ENCODE measurements around the gene DHX38. TPM values are rescaled to one million over a fixed set of nuclear protein-coding genes. Genes with fewer than 3 reads are reported as not detected.

The DHX38 gene
- total RNA-seq, 3 donors from 2014 or later: 56.0 to 75.9 (median 62.7) TPM

DNA sequence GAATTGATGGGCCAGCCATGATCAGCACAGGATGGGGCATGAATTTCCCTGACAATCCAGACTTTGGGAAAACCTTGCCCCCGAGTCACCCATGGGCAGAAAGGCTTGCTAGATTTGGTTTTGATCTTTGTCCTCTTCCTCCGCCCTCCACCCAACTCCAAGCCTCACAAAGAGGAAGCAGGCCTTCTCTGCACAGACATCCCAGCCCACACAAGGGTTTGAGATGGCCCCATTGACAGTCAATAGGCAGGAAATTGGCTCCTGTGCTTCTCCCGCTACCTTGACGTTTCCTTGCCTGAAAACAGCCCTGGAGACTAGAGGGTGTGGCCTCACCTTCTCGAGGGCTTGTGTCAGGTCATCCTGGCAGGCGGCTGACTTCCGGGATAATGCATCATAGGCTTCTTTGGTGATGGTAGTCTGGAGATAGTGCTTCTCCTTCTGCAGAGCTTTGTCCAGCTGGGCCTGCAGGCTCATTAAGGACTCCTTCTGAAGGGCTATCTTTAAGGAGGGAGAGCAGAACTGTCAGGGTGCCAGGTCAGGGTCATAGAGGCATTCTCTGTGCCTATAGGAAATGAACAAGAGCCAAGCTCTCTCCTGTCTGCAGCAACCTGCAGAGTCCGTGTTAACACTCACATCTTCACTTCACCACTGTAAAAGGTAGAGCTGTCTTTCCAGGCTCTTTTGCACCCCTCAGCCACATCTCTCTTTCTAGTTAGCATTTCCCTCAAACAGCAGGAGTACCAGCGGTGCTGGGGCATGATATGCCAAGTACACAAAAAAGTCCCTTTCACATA, 32.2 kb downstream of the DHX38 start:
- Histone ChIP-seq H3K4me1 (ENCODE audit: low read depth) (peaks cover 9% of the 10 kb centered on the region), H3K4me3 (no peak overlapping the region), H3K36me3 (ENCODE audit: low read depth) (no peaks in the 10 kb centered on the region), H3K9me3 (no peaks in the 10 kb centered on the region)
- peak in 2 of 3 donors; percentile 53 for DNase-seq
- ATAC-seq: peak; percentile 70
- intact Hi-C loops (cut with DNase I, micrococcal nuclease): loop anchor here in 1 of 2 donors (5.0 kb wide), 1 partner anchor 341 kb away; no protein-coding TSS in a partner anchor
- TF ChIP-seq, protein P1, sequence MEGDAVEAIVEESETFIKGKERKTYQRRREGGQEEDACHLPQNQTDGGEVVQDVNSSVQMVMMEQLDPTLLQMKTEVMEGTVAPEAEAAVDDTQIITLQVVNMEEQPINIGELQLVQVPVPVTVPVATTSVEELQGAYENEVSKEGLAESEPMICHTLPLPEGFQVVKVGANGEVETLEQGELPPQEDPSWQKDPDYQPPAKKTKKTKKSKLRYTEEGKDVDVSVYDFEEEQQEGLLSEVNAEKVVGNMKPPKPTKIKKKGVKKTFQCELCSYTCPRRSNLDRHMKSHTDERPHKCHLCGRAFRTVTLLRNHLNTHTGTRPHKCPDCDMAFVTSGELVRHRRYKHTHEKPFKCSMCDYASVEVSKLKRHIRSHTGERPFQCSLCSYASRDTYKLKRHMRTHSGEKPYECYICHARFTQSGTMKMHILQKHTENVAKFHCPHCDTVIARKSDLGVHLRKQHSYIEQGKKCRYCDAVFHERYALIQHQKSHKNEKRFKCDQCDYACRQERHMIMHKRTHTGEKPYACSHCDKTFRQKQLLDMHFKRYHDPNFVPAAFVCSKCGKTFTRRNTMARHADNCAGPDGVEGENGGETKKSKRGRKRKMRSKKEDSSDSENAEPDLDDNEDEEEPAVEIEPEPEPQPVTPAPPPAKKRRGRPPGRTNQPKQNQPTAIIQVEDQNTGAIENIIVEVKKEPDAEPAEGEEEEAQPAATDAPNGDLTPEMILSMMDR (IDR thresholded peaks at IDR 0.05): no peak

DNA sequence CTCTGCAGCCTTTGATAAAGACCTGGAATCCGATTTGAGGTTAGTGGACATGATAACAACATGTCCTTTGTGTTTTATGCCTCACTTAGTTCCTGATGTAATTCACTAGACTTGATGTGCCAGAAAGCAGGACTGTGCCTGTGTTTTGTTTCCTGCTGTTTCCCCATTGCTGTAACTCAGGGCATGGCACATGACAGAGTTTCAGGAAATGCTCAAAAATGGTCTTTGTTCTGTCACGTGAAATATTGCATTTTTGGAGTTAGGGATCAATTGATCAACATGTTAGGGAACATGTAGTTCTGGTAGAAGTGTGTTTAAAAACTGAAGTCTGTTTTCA, 32.8 kb downstream of the DHX38 start:
- no peaks in the 10 kb centered on the region for H3K36me3 ChIP-seq (ENCODE audit: low read depth)
- no peaks in the 10 kb centered on the region for H3K9me3 ChIP-seq
- no peak for DNase-seq
- H3K4me3 ChIP-seq: no peak overlapping the region
- peaks cover 9% of the 10 kb centered on the region for H3K4me1 ChIP-seq (ENCODE audit: low read depth)
- peak; percentile 70 for ATAC-seq
- TF ChIP-seq, protein P1 (IDR thresholded peaks at IDR 0.05): no peak
- intact Hi-C loops (cut with DNase I, micrococcal nuclease): loop anchor here in 1 of 2 donors (5.0 kb wide), 1 partner anchor 341 kb away; no protein-coding TSS in a partner anchor

DNA sequence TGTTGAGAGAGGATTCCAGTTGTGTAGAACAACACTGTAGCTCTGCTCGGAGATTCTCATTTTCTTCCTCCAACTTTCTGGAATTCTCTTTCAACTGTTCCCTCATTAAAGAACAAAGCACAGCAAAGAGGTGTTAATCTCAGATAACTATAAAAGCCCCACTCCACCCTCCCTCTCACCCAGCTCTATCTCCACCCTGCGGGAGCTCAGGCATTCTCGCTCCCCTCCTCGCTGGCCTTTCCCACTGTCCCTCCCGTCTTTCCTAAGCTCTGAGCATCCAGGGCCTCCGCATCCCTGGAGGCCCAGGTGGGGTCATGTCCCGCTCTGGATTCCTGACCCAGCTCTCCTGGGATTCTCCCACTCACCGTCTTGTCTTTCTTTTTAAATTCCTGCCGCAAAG, 35.1 kb downstream of the DHX38 start:
- no peaks in the 10 kb centered on the region for H3K9me3 ChIP-seq
- intact Hi-C loops (cut with DNase I, micrococcal nuclease): loop anchor here in 1 of 2 donors (5.0 kb wide), 1 partner anchor 339 kb away; no protein-coding TSS in a partner anchor
- ATAC-seq: no peak
- no peaks in the 10 kb centered on the region for H3K36me3 ChIP-seq (ENCODE audit: low read depth)
- H3K4me3 ChIP-seq: no peak overlapping the region
- H3K4me1 ChIP-seq (ENCODE audit: low read depth): peaks cover 9% of the 10 kb centered on the region
- DNase-seq: no peak
- TF ChIP-seq, protein P1 (IDR thresholded peaks at IDR 0.05): no peak

DNA sequence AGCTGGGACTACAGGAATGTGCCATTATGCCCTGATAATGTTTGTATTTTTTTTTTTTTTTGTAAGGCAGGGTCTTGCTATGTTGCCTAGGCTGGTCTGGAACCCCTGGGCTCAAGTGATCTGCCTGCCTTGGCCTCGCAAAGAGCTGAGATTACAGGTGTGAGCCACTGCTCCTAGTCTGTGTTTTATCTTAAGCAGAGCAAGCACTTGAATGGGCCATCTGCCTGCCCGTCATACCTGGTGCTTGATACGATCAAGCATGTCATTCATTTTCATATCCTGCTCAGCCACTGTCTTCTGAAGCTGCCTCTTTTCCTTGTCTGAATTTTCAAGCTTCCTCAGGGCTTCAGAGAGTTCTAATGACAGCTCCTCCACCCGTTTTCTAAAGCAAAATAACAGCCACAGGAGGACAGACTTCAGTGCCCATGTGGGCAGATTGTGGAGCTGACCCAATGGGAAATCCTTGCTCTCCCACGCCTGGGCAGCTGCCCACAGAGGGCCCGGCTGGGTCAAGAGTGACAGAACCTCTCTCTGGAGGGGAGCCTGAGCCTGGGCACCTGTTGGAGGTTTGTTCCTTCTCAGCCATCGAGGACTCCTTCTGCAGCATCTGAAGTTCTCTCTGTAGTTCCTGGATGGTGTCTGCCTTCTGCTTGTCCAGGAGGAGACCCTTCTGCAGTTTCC, 36.5 kb downstream of the DHX38 start:
- no peak for ATAC-seq
- H3K9me3 ChIP-seq: no peaks in the 10 kb centered on the region
- H3K4me1 ChIP-seq (ENCODE audit: low read depth): peaks cover 9% of the 10 kb centered on the region
- intact Hi-C loops (cut with DNase I, micrococcal nuclease): loop anchor here in 1 of 2 donors (5.0 kb wide), 1 partner anchor 337 kb away; no protein-coding TSS in a partner anchor
- no peak for DNase-seq
- no peak overlapping the region for H3K4me3 ChIP-seq
- no peaks in the 10 kb centered on the region for H3K36me3 ChIP-seq (ENCODE audit: low read depth)
- TF ChIP-seq, protein P1 (IDR thresholded peaks at IDR 0.05): no peak

DNA sequence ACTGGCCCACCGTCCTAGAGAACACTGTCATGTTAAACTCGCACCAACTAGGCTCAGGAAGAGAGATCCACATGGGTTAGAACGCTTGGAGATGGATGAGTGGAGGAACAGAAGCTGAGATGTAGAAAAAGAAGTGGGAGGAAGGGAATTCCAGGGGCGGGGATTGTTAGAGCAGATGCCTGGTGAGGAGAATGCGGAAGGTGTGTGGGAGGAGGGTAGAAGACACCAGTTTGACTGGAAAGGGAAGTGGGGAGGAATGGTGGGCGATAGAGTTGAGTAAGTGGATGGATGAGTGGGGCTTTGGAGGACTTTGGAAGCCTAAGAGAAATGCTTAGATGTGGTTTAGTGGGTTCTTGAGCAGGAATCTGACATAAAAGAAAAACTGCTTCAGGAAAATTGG, 37.4 kb downstream of the DHX38 start:
- ATAC-seq: no peak

More for the DNA sequence above, 37.4 kb downstream of the DHX38 start:
- no peaks in the 10 kb centered on the region for H3K36me3 ChIP-seq (ENCODE audit: low read depth)
- no peak for DNase-seq
- H3K9me3 ChIP-seq: no peaks in the 10 kb centered on the region
- peaks cover under 1% of the 10 kb centered on the region for H3K4me1 ChIP-seq (ENCODE audit: low read depth)
- TF ChIP-seq, protein P1 (IDR thresholded peaks at IDR 0.05): no peak
- no peak overlapping the region for H3K4me3 ChIP-seq
- intact Hi-C loops (cut with DNase I, micrococcal nuclease): no loop called here
